Type B pancreatic cell (in vitro differentiated cells): Measurements from ENCODE around the gene DRAXIN. TPM values are rescaled to one million over a fixed set of nuclear protein-coding genes. Genes with fewer than 3 reads are reported as not detected.

ENCODE experiments used
- DNase-seq: peaks from one replicate; pipeline ENCODE4 v3.0.0; 2021; ENCODE audit warnings: mixed read lengths; ENCODE audit not compliant: unreplicated experiment; ENCODE audit errors: extremely low spot score
- H3K27ac Mint-ChIP-seq: 2 replicates; pipeline ENCODE4 v1.8.0; 2021; ENCODE audit warnings: mild to moderate bottlenecking, mixed read lengths
- H3K27me3 Mint-ChIP-seq: 2 replicates; pipeline ENCODE4 v1.8.0; 2021; ENCODE audit warnings: mixed read lengths
- H3K36me3 Mint-ChIP-seq: 2 replicates; pipeline ENCODE4 v1.8.0; 2021; ENCODE audit warnings: mixed read lengths
- H3K4me1 Mint-ChIP-seq: one replicate; pipeline ENCODE4 v1.8.0; 2021; ENCODE audit warnings: mixed read lengths; ENCODE audit not compliant: unreplicated experiment
- H3K4me3 Mint-ChIP-seq: 2 replicates; pipeline ENCODE4 v1.8.0; 2021; ENCODE audit warnings: mild to moderate bottlenecking, mixed read lengths
- H3K9me3 Mint-ChIP-seq: 2 replicates; pipeline ENCODE4 v1.8.0; 2021; ENCODE audit warnings: mixed read lengths
- CTCF ChIP-seq: fragments of 200-600 bp; sonication (generic); conservative IDR thresholded peaks from 2 replicates; pipeline ENCODE4 v1.5.0; 2021; ENCODE audit warnings: antibody characterized with exemption, mild to moderate bottlenecking
- total RNA-seq: library from RNA; stranded (reverse); gene quantifications from 2 replicates; pipeline ENCODE4 v1.2.1, GENCODE V29; 2021; ENCODE audit warnings: low replicate concordance

Gene DRAXIN
- total RNA-seq, 1 donor from 2014 or later = 13.5 TPM

- H3K9me3 Mint-ChIP-seq = no peaks in the 10 kb centered on the region
- no peak for TF ChIP-seq CTCF
- no peak overlapping the region for H3K4me3 Mint-ChIP-seq
- peaks cover 3% of the 10 kb centered on the region for H3K36me3 Mint-ChIP-seq
- H3K4me1 Mint-ChIP-seq = peaks cover 4% of the 10 kb centered on the region
- no peak for DNase-seq
- H3K27ac Mint-ChIP-seq = no peak overlapping the region
- H3K27me3 Mint-ChIP-seq = no peaks in the 10 kb centered on the region
Measured at GRCh38 chr1:11746092-11746491, 54.6 kb downstream of the DRAXIN start.

- no peak for DNase-seq
- no peaks in the 10 kb centered on the region for H3K9me3 Mint-ChIP-seq
- no peaks in the 10 kb centered on the region for H3K27me3 Mint-ChIP-seq
- no peak for TF ChIP-seq CTCF
- H3K27ac Mint-ChIP-seq = no peak overlapping the region
- H3K36me3 Mint-ChIP-seq = peaks cover 3% of the 10 kb centered on the region
- H3K4me1 Mint-ChIP-seq = peaks cover 6% of the 10 kb centered on the region
- no peak overlapping the region for H3K4me3 Mint-ChIP-seq
Measured at GRCh38 chr1:11746795-11747487, 55.4 kb downstream of the DRAXIN start.

- no peaks in the 10 kb centered on the region for H3K9me3 Mint-ChIP-seq
- H3K27ac Mint-ChIP-seq = no peak overlapping the region
- DNase-seq = no peak
- no peak overlapping the region for H3K4me3 Mint-ChIP-seq
- no peak for TF ChIP-seq CTCF
- peaks cover 3% of the 10 kb centered on the region for H3K36me3 Mint-ChIP-seq
- peaks cover 14% of the 10 kb centered on the region for H3K4me1 Mint-ChIP-seq
- H3K27me3 Mint-ChIP-seq = no peaks in the 10 kb centered on the region
Measured at GRCh38 chr1:11748294-11749202, 57.0 kb downstream of the DRAXIN start.

GRCh38 chr1:11749203-11749689 lies 57.7 kb downstream of the DRAXIN start:
- TF ChIP-seq CTCF = peak; percentile 53
- no peak overlapping the region for H3K4me3 Mint-ChIP-seq
- no peak overlapping the region for H3K27ac Mint-ChIP-seq
- H3K27me3 Mint-ChIP-seq = no peaks in the 10 kb centered on the region
- peaks cover 3% of the 10 kb centered on the region for H3K36me3 Mint-ChIP-seq
- H3K9me3 Mint-ChIP-seq = no peaks in the 10 kb centered on the region
- no peak for DNase-seq
- peaks cover 14% of the 10 kb centered on the region for H3K4me1 Mint-ChIP-seq

- Mint-ChIP-seq H3K4me1 (peaks cover 14% of the 10 kb centered on the region), H3K4me3 (no peak overlapping the region), H3K27me3 (no peaks in the 10 kb centered on the region), H3K9me3 (no peaks in the 10 kb centered on the region), H3K36me3 (peaks cover 3% of the 10 kb centered on the region), H3K27ac (no peak overlapping the region)
- no peak for DNase-seq
- TF ChIP-seq CTCF = no peak
Measured at GRCh38 chr1:11749996-11750395, 58.5 kb downstream of the DRAXIN start.
